Transverse colon (tissue), 4 donors: ENCODE measurements around the gene FBRS.

Experiments
- CTCF ChIP-seq, 5 experiments: fragments of 200-600 bp in 3 of 5; fragments of 450-650 bp in 2 of 5; sonication (generic) in 3 of 5; IDR thresholded peaks; 1 replicate in 2 of 5; 2 replicates in 3 of 5; pipeline ENCODE4 v1.5.1; 2016 to 2017; ENCODE audit warnings: antibody characterized with exemption in 5 of 5, inconsistent platforms in 3 of 5, mild to moderate bottlenecking in 2 of 5, moderate library complexity in 1 of 5
- EP300 ChIP-seq: sonication (generic); formaldehyde crosslinking; IDR thresholded peaks from one replicate; pipeline ENCODE4 v1.6.1; 2017; ENCODE audit warnings: antibody characterized with exemption, low read depth
- POLR2A ChIP-seq: fragments of 450-650 bp; IDR thresholded peaks from one replicate; pipeline ENCODE4 v1.6.1; 2016; ENCODE audit warnings: antibody characterized with exemption, mild to moderate bottlenecking, moderate library complexity
- POLR2AphosphoS5 ChIP-seq, 3 donors: sonication (generic); formaldehyde crosslinking; IDR thresholded peaks; one replicate each; pipeline ENCODE4 v1.6.1; 2016; ENCODE audit warnings: antibody characterized with exemption in 3 of 3

GRCh38 chr16:30615358-30616091 lies 42.7 kb upstream of the FBRS start:
- TF ChIP-seq CTCF (IDR thresholded peaks at IDR 0.05) (peak; percentile 40 to 92 (median 72)), POLR2A (no peak), POLR2AphosphoS5 (IDR thresholded peaks at IDR 0.05) (no peak), EP300 (no peak)
